GM21576 (cell line): ENCODE measurements around the gene PPP1R10.
A peak's percentile ranks its signal among the peaks of the same experiment; 100 is the strongest.

ENCODE experiments used
- ATAC-seq: cut with Tn5 transposase; IDR thresholded peaks from one replicate; pipeline ENCODE4 v1.9.1; 2021; ENCODE audit warnings: mild to moderate bottlenecking, moderate library complexity; ENCODE audit not compliant: unreplicated experiment

The PPP1R10 gene

GRCh38 chr6:30557683-30557981, 59.4 kb downstream of the PPP1R10 start:
- ATAC-seq: no peak

DNA sequence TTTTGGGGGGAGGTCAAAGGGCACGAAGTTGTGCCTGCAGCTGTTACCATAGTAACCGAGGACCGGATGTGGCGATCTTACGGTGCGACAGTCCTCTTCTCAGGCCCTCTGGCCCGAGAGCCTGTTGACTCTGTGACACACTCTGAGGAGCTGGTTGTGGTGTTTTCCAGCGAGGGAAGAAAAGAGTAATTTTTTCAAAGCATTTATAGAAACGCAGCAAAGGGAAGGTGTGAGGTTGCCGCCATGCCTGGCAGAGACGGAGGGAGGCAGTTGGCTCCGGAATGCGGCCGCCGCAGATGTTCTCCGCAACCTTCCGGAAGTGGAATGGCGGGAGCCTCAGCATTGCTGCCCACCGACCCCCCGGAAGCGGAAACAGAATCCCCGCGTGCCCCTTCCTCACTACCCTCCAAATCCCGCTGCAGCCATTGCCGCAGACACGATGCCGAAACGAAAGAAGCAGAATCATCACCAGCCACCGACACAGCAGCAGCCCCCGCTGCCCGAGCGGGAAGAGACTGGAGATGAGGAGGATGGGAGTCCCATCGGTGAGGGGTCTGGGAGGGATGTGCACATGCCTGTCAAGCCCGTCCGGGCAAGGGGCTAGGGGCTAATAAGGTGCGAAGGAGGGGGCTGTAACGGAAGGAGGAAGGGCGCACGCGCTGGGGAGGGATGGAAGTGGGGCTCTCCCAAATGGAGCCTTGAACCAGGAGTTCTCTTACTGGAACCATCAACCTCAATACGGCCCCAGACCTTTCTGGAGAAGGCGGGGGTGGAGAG, 59.9 kb downstream of the PPP1R10 start, which contains the start of gene PRR3:
Gene PRR3 (plus strand): TSS at position 390 of the 777 bp plus-strand sequence. CDS start 50 bp downstream, at position 440.
- peak; percentile 51 for ATAC-seq

DNA sequence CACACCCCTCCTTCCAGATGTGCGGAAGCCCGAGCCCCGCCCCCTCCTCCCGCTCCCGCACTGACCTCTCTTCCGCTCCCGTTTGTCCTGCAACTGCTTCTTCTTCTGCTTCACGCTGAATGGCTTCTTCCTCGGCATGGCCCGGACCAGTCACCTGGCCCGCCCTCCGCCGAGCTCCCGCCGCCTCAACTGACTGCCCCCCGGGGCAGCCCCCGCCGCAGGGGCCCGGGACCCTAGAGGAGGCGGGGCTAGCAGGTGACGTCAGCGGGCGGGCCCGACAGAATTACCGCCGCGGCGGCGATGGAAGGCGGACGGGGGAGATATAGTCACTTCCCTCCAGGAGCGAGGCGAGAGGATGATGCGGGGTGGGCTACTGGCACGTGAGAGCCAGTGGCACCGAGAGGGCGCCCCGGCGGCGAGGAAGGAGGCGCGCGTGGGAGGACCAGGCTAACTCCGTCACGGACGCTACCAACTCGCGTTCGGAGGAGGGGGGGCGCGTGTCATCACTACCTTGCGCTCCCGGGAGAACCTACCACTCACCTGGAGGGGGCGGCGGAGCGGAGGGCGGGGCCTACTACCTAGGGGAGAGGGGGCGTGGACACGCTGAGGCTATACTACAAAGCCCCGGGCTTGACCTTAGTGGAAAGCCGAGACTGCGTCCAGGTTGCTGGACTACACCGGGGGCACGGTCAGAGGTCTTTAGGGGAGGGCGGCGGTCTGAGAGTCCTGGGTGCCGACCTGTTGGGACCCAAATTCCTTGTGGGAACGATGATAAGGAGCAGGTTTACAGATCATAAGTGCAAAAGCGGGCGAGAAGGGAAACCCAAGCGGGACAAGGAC, 60.8 kb downstream of the PPP1R10 start, which contains the start of gene GNL1:
Gene GNL1 (minus strand): TSS at position 424 of the 840 bp plus-strand sequence. CDS start 286 bp downstream, at position 138.
- peak; percentile 70 for ATAC-seq

DNA sequence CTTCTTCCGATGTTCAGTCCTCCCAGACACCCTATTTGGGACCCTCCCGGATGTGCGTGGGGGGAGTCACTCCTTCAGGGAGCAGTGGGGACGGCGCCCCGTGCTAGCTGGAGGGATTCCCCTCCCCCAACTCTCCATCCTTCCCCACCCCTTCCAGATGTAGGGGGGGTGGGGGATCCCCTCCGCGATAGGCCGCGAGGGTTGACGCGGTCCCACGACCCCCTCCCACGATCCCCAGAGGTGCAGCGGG, 61.3 kb downstream of the PPP1R10 start:
- no peak for ATAC-seq

DNA sequence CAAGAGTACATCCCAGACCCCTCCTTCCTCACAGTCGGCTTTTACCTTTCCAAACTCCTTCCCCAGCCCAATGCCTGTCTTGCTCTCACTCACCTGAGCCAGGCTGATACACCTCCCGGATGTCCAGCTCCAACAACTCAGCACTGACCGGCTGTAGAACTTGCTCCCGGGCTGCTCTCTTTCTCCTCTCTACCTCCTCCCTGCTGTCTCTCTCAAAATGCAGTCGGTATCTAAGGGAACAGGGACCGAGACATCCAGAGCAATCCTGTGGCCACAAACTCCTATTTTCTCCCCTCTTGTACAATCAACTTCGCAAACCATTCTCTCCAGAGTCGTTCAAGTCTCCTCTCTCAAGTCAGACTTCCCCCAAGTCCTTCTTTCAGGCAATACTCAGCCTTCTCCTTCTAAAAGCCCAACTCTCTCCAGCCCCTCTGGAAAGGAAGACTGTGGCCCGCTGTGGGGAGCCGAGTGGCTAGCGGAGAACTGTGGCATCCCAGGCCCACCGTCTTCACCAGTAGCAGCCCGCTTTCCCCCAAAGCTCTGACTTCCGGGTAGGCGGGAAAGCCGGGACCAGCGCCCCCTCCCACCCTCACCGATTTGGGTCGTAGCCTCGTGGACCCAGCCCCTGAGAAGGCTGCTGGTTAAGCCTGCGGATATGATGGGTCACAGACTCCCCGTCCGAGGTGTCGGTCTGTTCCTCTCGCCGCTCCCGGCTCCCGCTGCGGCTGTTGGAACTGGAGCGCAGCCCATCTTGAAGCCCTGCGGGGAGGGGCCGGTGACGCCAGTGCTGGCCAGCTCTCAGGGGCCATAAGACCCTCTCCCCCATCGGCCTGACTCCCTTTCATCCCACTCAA, 61.9 kb downstream of the PPP1R10 start:
- no peak for ATAC-seq

- ATAC-seq: no peak
Measured at GRCh38 chr6:30554404-30554803, 62.6 kb downstream of the PPP1R10 start.
